ENCODE data around the gene MAD2L1BP.
"Not testable (repeated sequence)": the region's sequence is repeated elsewhere in the genome, so short reads cannot be mapped to it uniquely, and the experiment has no call there.

Gene MAD2L1BP

GRCh38 chr6:43627008-43627825, 8.4 kb upstream of the MAD2L1BP start:
- DNase-seq, result no peak

- peak; percentile 67 for DNase-seq
These were observed 7.1 kb upstream of the MAD2L1BP start for GRCh38 chr6:43628393-43629103.

GRCh38 chr6:43629104-43629504, 6.5 kb upstream of the MAD2L1BP start, which contains the start of gene GTPBP2:
Gene GTPBP2 (minus strand): TSS chr6:43629264. CDS start chr6:43629162, 102 bp downstream.
- DNase-seq, result peak; percentile 97

- DNase-seq, result peak; percentile 95
These were observed 5.9 kb upstream of the MAD2L1BP start for GRCh38 chr6:43629505-43630300.

- DNase-seq, result no peak
These were observed 4.5 kb upstream of the MAD2L1BP start for GRCh38 chr6:43630980-43631619.

- not testable (repeated sequence) for DNase-seq
These were observed 2.6 kb upstream of the MAD2L1BP start for GRCh38 chr6:43633002-43633401.

- DNase-seq, result no peak
These were observed 837 bp upstream of the MAD2L1BP start for GRCh38 chr6:43634702-43635303.

GRCh38 chr6:43636308-43636659, 644 bp downstream of the MAD2L1BP start:
- peak; percentile 22 for DNase-seq

GRCh38 chr6:43639984-43640800, 4.6 kb downstream of the MAD2L1BP start:
- no peak for DNase-seq

- DNase-seq, result peak; percentile 76
These were observed 9.4 kb downstream of the MAD2L1BP start, which contains the start of gene RSPH9 for GRCh38 chr6:43644940-43645612. Gene RSPH9 (plus strand): TSS chr6:43645036. CDS start chr6:43645099, 63 bp downstream.

GRCh38 chr6:43645613-43645964, 9.9 kb downstream of the MAD2L1BP start:
- no peak for DNase-seq

GRCh38 chr6:43647613-43648012, 12.0 kb downstream of the MAD2L1BP start:
- DNase-seq, result no peak

- DNase-seq, result no peak
These were observed 12.6 kb downstream of the MAD2L1BP start for GRCh38 chr6:43648248-43648647.

- not testable (repeated sequence) for DNase-seq
These were observed 17.2 kb downstream of the MAD2L1BP start for GRCh38 chr6:43652822-43653221.

GRCh38 chr6:43657221-43657802, 21.7 kb downstream of the MAD2L1BP start:
- DNase-seq, result no peak

- no peak for DNase-seq
These were observed 22.5 kb downstream of the MAD2L1BP start for GRCh38 chr6:43658161-43658560.

GRCh38 chr6:43662948-43663347, 27.3 kb downstream of the MAD2L1BP start:
- not testable (repeated sequence) for DNase-seq

- DNase-seq, result no peak
These were observed 29.7 kb downstream of the MAD2L1BP start for GRCh38 chr6:43665376-43665775.

- DNase-seq, result no peak
These were observed 30.7 kb downstream of the MAD2L1BP start for GRCh38 chr6:43666196-43666920.
